ENCODE data around the gene FAM184A.
"Not testable (repeated sequence)": the region's sequence is repeated elsewhere in the genome, so short reads cannot be mapped to it uniquely, and the experiment has no call there.

FAM184A gene

GRCh38 chr6:119052987-119053386 lies 25.5 kb downstream of the FAM184A start:
- DNase-seq, result no peak

GRCh38 chr6:119052292-119052889 lies 26.1 kb downstream of the FAM184A start:
- no peak for DNase-seq

- DNase-seq, result no peak
These were observed 34.2 kb downstream of the FAM184A start for GRCh38 chr6:119044255-119044654.

GRCh38 chr6:119043783-119044182 lies 34.7 kb downstream of the FAM184A start:
- no peak for DNase-seq

GRCh38 chr6:119043265-119043664 lies 35.2 kb downstream of the FAM184A start:
- DNase-seq, result no peak

GRCh38 chr6:119040636-119041035 lies 37.8 kb downstream of the FAM184A start:
- DNase-seq, result no peak

- no peak for DNase-seq
These were observed 38.2 kb downstream of the FAM184A start for GRCh38 chr6:119040229-119040628.

GRCh38 chr6:119037941-119038623 lies 40.4 kb downstream of the FAM184A start:
- no peak for DNase-seq

- no peak for DNase-seq
These were observed 41.2 kb downstream of the FAM184A start for GRCh38 chr6:119037264-119037663.

GRCh38 chr6:119036081-119036480 lies 42.4 kb downstream of the FAM184A start:
- no peak for DNase-seq

GRCh38 chr6:119035459-119035858 lies 43.0 kb downstream of the FAM184A start:
- DNase-seq, result no peak

- no peak for DNase-seq
These were observed 43.5 kb downstream of the FAM184A start for GRCh38 chr6:119034827-119035458.

- no peak for DNase-seq
These were observed 46.0 kb downstream of the FAM184A start for GRCh38 chr6:119032428-119032827.

- DNase-seq, result no peak
These were observed 47.7 kb downstream of the FAM184A start for GRCh38 chr6:119030759-119031158.

GRCh38 chr6:119028091-119028490 lies 50.4 kb downstream of the FAM184A start:
- DNase-seq, result no peak

GRCh38 chr6:119027465-119027864 lies 51.0 kb downstream of the FAM184A start:
- DNase-seq, result no peak

GRCh38 chr6:119026822-119027221 lies 51.6 kb downstream of the FAM184A start:
- no peak for DNase-seq

- DNase-seq, result no peak
These were observed 52.7 kb downstream of the FAM184A start for GRCh38 chr6:119025793-119026192.

GRCh38 chr6:119024111-119024510 lies 54.4 kb downstream of the FAM184A start:
- no peak for DNase-seq

- DNase-seq, result no peak
These were observed 55.7 kb downstream of the FAM184A start for GRCh38 chr6:119022796-119023195.

GRCh38 chr6:119020597-119021561 lies 57.6 kb downstream of the FAM184A start:
- no peak for DNase-seq

- DNase-seq, result not testable (repeated sequence)
These were observed 63.3 kb downstream of the FAM184A start for GRCh38 chr6:119015165-119015564.

GRCh38 chr6:119012521-119012920 lies 65.9 kb downstream of the FAM184A start:
- DNase-seq, result no peak
